CD4-positive, alpha-beta T cell treated with Interleukin-15 for 1 hour (primary cell): Measurements from ENCODE around the gene CENPO.

Source experiments
- DNase-seq: peaks from one replicate; pipeline ENCODE4 v3.0.0-alpha.2; 2020

CENPO gene

DNA sequence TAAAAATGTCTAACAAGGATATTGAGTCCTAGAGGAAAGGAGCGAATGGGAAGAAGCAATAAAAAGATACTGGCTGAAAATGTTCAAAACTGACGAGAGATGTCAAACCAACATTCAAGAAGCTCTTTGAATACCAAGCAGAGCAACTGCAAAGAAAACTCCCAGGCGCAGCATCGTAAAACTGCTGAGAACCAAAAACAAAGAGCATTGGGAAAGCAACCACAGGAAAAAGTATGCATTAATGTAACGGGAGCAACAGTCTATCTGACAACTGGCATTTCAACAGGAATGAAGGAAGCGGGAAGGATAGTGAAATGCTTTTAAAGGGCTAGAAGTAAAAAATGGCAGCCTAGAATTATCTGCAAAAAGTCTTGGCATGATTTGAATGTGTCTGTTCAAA, 73.7 kb downstream of the CENPO start:
- no peak for DNase-seq

GRCh38 chr2:24870440-24870839, 77.2 kb downstream of the CENPO start:
- DNase-seq, result no peak

GRCh38 chr2:24870891-24871705, 77.9 kb downstream of the CENPO start:
- no peak for DNase-seq

GRCh38 chr2:24871852-24872333, 78.7 kb downstream of the CENPO start:
- no peak for DNase-seq
